ENCODE measurements around the gene IRF2BP1.

The IRF2BP1 gene

DNA sequence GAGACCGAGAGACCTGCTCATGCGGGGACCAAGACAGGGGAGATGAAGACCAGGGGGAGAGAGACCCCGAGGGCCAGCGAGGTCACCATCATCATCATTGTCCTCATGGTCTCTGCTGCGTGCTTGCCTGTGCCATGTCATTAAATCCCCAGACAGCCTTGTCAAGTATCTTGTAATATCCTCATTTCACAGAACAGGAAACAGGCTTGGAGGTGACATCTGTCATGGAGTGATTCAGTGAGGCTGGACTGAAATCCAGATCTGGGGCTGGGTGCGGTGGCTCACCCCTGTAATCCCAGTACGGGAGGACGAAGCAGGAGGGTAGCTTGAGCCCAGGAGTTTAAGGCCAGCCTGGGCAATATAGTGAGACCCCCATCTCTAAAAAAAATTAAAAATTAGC is 34.5 kb upstream of the IRF2BP1 start:
- TF ChIP-seq, protein P1, sequence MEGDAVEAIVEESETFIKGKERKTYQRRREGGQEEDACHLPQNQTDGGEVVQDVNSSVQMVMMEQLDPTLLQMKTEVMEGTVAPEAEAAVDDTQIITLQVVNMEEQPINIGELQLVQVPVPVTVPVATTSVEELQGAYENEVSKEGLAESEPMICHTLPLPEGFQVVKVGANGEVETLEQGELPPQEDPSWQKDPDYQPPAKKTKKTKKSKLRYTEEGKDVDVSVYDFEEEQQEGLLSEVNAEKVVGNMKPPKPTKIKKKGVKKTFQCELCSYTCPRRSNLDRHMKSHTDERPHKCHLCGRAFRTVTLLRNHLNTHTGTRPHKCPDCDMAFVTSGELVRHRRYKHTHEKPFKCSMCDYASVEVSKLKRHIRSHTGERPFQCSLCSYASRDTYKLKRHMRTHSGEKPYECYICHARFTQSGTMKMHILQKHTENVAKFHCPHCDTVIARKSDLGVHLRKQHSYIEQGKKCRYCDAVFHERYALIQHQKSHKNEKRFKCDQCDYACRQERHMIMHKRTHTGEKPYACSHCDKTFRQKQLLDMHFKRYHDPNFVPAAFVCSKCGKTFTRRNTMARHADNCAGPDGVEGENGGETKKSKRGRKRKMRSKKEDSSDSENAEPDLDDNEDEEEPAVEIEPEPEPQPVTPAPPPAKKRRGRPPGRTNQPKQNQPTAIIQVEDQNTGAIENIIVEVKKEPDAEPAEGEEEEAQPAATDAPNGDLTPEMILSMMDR (IDR thresholded peaks at IDR 0.05; ENCODE audit: insufficient read depth, low read length): no peak
- TF ChIP-seq GABPA (IDR thresholded peaks at IDR 0.05; ENCODE audit: low read depth) (no peak), REST (IDR thresholded peaks at IDR 0.05; ENCODE audit: insufficient replicate concordance, low read depth) (no peak), SPI1 (IDR thresholded peaks at IDR 0.05; ENCODE audit: borderline replicate concordance, low read depth) (no peak), POLR2AphosphoS5 (IDR thresholded peaks at IDR 0.05; ENCODE audit: low read depth) (no peak)
- no peak overlapping the region for H3K27ac ChIP-seq (replicated peaks)

DNA sequence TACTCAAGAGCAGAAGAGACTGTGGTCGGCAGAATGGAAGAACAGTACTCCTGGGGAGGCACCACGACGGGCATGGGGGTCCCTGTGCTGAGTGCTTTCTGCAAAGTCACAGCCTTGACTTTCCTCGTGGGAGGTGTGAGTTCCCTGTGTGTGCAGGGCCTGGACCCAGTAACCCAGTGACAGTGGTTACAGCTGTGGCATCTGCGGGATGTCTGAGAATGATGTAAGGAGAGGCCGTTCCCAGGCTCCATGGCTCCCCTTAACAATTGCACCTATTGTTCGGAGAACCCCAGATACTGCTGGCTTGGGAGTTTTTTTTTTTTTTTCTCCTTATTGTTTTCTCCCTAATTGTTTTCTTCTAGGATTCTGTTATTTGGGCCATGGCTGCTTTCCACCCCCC is 33.7 kb upstream of the IRF2BP1 start:
- no peak overlapping the region for H3K4me3 ChIP-seq (replicated peaks; ENCODE audit: insufficient read depth, low read length)
- TF ChIP-seq REST (IDR thresholded peaks at IDR 0.05; ENCODE audit: insufficient replicate concordance, low read depth) (no peak), POLR2AphosphoS5 (IDR thresholded peaks at IDR 0.05; ENCODE audit: low read depth) (no peak), SPI1 (IDR thresholded peaks at IDR 0.05; ENCODE audit: borderline replicate concordance, low read depth) (no peak), GABPA (IDR thresholded peaks at IDR 0.05; ENCODE audit: low read depth) (no peak)
- H3K27ac ChIP-seq (replicated peaks): no peak overlapping the region
- H3K27me3 ChIP-seq (ENCODE audit: insufficient read depth, poor library complexity, severe bottlenecking): no peaks in the 10 kb centered on the region
- no peak for DNase-seq (ENCODE audit: low read depth in 1 of 2, low spot score in 1 of 2)

More for the DNA sequence above, 34.5 kb upstream of the IRF2BP1 start:
- Histone ChIP-seq H3K27me3 (ENCODE audit: insufficient read depth, poor library complexity, severe bottlenecking) (no peaks in the 10 kb centered on the region), H3K4me3 (replicated peaks; ENCODE audit: insufficient read depth, low read length) (no peak overlapping the region)
- no peak for DNase-seq (ENCODE audit: low read depth in 1 of 2, low spot score in 1 of 2)

DNA sequence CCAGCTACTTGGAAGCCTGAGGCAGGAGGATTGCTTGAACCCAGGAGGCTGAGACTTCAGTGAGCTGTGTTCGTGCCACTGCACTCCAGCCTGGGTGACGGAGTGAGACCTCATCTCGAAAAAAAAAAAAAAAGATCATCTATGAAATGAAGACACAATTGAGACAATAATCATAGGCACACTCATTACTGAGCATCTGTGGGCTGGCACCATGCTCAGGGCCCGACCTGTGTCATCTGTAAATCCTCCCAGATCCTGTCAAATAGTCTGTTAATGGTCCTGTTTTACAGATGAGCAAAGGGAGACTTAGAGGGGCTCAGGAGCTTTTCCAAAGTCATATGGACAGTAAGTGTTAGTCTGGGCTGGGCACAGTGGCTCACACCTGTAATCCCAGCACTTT is 32.8 kb upstream of the IRF2BP1 start:
- TF ChIP-seq REST (IDR thresholded peaks at IDR 0.05; ENCODE audit: insufficient replicate concordance, low read depth): no peak
- TF ChIP-seq POLR2AphosphoS5 (IDR thresholded peaks at IDR 0.05; ENCODE audit: low read depth): no peak
- TF ChIP-seq, protein P1 (IDR thresholded peaks at IDR 0.05; ENCODE audit: insufficient read depth, low read length): no peak
- TF ChIP-seq GABPA (IDR thresholded peaks at IDR 0.05; ENCODE audit: low read depth): no peak
- TF ChIP-seq SPI1 (IDR thresholded peaks at IDR 0.05; ENCODE audit: borderline replicate concordance, low read depth): no peak
- DNase-seq (ENCODE audit: low read depth in 1 of 2, low spot score in 1 of 2): no peak
- Histone ChIP-seq H3K4me3 (replicated peaks; ENCODE audit: insufficient read depth, low read length) (no peak overlapping the region), H3K27ac (replicated peaks) (no peak overlapping the region), H3K27me3 (ENCODE audit: insufficient read depth, poor library complexity, severe bottlenecking) (no peaks in the 10 kb centered on the region)

Data from HL-60 (cell line).